HG03342 (cell line): ENCODE measurements around the gene TRABD.
"Not testable (repeated sequence)": the region's sequence is repeated elsewhere in the genome, so short reads cannot be mapped to it uniquely, and the experiment has no call there.

Experiments
- ATAC-seq: cut with Tn5 transposase; IDR thresholded peaks from one replicate; pipeline ENCODE4 v1.9.1; 2021; ENCODE audit warnings: mild to moderate bottlenecking, moderate library complexity; ENCODE audit not compliant: unreplicated experiment

TRABD gene, protein sequence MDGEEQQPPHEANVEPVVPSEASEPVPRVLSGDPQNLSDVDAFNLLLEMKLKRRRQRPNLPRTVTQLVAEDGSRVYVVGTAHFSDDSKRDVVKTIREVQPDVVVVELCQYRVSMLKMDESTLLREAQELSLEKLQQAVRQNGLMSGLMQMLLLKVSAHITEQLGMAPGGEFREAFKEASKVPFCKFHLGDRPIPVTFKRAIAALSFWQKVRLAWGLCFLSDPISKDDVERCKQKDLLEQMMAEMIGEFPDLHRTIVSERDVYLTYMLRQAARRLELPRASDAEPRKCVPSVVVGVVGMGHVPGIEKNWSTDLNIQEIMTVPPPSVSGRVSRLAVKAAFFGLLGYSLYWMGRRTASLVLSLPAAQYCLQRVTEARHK

DNA sequence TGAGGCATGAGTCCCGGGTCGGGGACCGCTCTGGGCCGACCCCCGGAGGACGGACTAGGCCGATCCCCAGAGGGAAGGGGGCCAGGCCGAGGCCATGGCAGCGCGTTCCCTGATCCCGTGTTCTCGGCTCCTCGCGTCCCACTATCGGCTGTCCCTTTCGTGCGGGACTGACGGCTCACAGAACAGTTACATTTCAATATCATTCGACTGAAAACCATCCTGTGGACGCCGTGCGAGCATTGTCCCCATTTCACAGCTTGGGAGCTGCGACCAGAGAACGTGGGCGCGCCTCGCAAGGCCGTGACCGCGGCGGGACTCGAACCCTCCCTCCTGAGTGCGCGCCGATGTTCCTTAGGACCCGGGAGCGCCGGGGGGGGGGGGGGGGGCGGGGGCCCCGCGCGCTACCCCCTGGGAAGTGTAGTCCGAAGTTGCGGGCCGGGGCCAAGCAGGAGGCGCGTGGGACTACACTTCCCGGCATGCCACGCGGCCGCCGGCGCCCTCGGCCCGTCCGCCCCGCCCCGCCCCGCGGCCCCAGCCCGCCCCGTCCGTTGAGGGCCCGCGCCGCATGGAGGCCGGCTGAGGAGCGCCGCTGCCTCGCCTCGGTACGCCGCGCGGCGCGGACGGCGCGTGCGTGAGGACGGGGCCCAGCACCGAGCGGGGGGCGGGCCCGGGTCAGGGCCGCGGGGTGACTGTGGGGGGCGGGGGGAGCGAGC, at the start of gene TRABD:
TRABD (plus strand) TSS at position 539 of the 713 bp plus-strand sequence. CDS start 7,148 bp downstream, outside the sequence.
- ATAC-seq = no peak

DNA sequence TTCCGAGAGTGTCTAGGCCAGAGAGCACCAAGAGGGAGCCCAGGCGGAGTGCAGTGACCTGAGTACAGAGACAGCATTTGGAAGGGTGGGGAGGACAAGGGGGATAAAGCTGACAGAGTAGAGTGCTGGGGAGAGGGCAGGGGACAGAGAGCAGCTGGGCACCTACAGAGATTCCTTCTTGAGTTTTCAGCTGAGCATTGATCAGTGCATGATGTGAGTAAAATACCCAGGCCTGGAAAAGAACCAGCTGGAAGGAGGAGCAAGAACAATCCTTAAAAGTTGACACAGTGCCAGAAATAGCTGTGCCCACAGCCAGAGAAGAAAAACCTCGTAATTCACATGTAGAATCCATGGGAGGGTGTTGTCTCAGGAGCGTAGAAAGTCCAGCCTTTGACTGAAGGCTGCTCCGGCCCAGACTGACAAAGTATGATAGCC, 49.1 kb upstream of the TRABD start:
- ATAC-seq = no peak

DNA sequence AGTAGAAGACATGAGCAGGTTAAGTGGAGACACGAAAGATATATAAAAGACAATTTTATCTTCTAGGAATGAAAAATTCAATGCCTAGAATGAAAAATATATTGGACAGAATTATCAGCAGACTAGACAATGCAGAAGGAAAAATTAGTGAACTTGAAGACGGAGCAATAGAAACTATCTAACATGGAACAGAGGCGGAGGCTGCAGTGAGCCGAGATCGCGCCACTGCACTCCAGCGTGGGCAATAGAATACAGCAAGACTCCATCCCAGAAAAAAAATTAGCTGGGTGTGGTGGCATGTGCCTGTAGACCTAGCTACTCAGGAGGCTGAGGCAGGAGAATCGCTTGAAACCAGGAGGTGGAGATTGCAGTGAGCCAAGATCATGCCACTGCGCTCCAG, 48.4 kb upstream of the TRABD start:
- ATAC-seq = not testable (repeated sequence)

DNA sequence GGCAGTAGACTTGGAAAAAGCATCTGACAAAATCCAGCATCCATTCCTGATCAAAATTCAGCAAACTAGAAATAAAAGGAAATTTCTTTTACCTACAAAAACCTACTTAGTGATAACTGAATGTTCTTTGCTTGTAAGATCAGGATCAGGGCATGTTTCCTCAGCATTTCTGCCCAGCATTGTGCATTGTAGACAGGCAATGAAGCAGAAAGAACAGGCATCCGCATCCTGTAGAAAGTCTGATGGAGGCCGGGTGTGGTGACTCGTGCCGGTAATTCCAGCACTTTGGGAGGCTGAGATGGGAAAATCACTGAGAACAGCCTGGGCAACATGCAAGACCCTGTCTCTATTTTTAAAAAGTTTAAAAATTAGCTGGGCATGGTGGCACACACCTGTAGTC, 47.7 kb upstream of the TRABD start:
- ATAC-seq = no peak

DNA sequence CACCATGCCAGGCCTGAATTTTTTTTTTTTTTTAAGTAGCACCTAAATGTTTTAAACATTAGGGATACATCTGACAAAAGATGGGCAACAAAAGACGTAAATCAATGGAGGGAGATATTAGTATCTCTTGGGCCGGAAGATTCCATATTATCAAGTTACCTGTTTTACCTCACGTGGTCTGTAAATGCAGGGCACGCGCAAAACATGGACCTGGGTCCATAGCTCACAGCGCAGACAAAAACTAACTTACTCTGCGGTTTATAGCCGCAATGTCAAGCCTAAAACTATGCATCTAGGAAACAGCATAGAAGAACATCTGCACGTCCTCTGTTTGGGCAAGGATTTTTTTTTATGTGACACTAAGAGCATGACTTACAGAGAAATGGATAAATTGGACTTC, 46.7 kb upstream of the TRABD start:
- no peak for ATAC-seq

DNA sequence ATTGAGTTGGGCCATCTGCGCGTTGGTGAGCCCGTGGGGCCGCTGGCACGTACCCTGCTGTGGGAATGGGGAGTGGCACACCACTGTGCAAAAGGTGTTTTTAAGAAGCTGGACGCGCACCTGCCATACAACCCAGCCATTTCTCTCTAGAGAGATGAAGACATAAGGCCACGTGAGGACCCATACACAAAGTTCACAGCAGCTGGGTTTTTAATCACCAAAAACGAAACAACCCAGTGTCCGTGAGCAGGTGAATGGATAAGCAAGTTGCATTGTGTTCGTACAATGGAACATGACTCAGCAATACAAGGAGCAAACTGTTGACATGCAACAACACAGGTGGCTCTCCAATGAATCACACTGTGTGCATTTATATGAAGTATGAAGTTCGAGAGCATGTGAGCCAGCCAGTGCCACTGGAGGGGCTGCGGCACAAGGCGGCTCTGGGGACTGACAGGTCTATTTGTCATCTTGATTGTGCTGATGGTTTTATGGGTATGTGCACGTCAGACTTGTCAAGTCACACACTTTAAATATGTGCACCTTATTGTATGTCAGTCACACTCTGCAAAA, 45.8 kb upstream of the TRABD start:
- no peak for ATAC-seq

DNA sequence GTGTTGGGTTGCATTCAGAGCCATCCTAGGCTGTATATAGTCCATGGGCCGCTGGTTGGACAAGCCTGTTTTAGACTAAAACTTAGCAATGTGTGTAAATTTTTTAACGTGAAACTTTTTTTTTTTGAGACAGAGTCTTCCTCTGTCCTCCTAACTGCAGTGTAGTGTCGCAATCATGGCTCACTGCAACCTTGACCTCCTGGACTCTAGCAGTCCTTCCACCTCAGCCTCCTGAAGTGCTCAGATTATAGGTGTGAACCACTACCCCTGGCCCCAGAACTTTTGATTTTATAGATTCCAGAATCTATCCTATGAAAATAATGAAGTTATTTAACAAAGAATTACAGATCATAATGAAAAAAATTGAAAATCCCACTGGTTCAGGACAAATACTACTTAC, 45.1 kb upstream of the TRABD start:
- ATAC-seq = no peak

DNA sequence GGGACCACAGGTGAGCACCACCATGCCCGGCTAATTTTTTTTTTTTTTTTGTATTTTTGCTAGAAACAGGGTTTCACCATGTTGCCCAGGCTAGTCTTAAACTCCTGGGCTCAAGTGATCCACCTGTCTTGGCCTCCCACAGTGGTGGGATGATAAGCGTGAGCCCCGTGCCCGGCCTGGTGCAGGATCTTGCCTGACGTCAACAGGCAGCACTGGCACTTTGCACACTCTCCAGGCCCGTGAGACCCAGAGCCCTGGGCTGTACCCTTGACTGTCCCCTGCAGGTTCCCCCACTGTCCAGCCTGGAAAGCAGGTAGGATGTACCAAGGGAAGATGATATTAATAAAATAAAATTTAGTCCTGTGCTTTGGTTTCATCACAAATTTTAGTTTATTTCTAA, 44.3 kb upstream of the TRABD start:
- ATAC-seq = no peak

DNA sequence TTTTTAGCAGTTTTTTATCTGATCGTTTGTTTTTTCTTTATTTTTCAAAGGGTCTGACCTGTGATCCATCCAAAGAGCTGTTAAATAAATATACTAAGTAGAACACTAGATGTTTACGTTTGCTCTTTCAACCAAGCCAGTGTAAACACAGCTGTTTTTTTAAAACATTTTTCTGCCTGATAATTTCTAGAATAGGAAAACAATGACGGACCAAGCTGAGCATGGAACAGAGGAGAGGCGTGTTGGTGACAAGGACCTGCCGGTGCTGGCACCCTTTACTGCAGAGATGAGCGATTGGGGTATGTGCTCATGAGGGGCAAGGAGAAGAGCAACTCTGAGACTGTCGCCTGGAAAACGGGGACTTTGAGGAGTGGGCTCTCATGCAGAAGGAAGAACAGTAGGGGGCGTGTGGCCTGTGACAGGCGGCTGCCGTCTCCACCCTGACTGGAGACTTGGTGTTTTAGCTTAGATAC, 43.8 kb upstream of the TRABD start:
- ATAC-seq = no peak

DNA sequence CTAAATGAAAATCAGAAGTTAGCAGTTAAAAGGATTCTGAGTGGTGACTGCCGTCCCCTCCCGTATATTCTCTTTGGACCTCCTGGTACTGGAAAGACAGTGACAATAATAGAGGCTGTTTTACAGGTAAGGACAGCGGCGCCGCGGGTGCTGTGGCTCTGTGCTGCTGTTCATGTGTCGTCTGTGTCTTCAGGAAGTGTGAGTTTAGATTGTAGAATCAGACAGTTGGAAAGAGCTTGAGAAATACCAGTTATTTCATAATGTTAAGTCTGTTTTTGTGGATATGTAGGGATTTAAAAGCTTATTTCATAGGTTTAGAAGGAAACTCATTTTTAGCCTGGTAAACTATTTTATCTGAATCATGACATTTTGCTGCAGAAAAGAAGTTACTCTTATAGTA, 42.6 kb upstream of the TRABD start:
- ATAC-seq = no peak

DNA sequence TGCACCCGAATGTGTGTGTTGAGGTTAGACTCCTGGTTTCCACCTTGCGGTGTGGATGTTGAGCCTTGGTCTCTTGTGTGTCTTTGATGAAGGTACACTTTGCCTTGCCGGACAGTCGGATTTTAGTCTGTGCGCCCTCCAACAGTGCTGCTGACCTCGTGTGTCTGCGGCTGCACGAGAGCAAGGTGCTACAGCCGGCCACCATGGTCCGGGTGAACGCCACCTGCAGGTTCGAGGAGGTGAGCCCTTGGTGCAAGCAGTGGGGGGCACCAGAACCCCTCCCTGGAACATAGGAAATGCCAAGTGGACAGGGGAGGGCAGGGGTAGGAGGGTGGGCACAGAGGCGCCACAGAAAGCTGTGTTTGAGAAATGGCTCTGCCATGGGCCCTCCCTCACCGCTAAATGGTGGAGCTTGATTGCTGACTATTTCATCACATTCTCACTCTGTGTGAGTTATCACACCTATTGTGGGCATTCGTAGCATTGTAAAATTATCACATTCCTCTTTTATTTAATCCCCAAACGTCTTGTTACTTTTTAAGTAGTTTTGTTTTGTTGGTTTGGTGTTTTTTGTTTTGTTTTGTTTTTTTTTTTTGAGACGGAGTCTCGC, 41.6 kb upstream of the TRABD start:
- no peak for ATAC-seq

DNA sequence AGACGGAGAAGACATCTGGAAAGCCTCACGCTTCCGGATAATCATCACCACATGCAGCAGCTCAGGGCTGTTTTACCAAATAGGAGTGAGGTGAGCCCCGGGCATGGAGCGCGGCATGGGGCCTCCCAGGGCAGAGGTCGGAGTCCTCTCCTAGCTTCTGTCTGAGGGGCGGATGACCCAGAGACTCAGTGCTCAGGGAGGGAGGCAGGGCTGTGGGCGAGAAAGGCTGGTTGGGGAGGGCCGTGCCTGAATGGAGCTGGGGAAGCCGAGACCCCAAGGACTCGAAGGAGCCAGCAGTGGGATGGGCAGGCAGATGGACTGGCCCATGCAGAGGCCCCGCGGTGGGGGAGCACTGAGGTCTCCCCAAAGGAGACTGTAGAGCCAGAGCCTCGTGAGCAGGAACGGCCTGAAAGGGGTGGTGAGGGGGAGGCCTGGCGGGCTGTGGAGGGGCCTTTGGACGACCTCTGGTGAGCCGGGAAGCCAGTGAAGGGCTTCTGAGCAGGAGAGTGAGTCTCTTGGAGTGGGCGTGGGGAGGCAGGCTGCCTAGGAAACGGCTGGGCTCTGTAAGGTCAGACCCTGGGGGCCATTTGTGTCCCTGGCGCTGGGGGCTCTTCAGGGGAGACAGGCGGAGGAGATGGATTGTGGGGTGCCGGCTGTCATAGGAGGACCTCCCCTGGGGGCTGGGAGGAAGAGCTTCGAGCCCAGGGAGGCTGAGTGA, 39.8 kb upstream of the TRABD start:
- no peak for ATAC-seq

DNA sequence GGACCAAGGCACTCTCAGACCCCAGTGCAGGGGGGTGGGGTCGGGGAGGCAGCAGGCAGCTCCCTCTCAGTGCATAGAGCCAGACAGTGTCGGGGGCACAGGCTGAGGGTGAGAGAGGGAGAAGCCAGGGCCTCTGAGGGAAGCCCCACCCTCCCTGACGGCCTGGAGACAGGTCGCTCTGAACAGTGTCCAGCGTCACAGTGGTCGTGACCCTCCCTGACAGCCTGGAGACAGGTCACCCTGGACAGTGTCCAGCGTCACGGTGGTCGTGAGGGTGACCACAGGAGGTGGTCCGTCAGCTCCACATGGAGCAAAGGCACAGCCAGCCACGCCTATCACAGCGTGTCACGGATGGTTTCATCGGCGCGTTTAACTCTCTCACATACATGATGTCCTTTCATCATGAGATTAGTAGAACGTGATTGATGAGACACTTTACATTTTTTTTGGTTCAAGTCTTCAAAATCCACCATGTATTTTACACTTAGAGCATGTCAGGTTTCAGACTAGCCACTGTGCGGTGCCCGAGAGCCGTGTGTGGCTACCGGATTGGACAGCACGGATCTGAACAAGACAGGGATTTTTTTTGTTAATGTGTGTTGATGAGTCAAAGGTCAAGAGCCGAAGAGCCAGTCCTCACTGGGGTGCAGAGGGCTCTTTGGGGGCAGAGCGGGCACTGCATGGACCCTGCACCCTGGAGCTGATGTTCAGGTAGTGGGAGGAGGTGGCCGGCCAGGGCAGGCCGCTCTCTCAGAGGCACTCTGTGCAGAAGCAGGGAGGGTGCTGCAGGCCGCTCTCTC, 39.1 kb upstream of the TRABD start:
- no peak for ATAC-seq

DNA sequence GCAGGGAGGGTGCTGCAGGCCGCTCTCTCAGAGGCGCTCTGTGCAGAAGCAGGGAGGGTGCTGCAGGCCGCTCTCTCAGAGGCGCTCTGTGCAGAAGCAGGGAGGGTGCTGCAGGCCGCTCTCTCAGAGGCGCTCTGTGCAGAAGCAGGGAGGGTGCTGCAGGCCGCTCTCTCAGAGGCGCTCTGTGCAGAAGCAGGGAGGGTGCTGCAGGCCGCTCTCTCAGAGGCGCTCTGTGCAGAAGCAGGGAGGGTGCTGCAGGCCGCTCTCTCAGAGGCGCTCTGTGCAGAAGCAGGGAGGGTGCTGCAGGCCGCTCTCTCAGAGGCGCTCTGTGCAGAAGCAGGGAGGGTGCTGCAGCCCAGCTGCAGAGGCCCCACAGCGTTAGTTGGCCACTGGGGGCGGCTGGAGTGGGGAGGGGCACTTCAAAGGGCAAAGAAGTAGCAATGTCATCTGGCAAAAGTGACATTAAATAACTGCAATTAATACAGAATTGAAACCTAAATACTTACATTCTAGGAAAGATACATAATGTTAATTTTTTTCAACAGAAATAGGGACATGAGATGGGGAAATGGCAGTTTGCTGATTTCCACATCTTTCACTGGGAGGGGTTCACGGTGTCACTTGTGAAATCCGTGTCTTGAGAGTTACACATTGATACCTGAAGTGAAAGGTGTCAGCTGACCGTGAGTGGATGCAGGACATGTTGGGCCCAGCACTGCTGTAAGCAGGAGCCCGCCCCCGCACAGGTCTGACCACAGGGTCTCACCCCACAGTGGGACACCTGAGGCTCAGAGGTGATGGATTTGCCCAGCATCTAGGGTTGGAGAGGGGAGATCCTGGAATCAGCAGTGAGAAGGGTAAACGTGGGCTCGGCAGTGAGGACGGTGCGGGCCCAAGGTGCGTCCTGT, 38.2 kb upstream of the TRABD start:
- ATAC-seq = not testable (repeated sequence)

DNA sequence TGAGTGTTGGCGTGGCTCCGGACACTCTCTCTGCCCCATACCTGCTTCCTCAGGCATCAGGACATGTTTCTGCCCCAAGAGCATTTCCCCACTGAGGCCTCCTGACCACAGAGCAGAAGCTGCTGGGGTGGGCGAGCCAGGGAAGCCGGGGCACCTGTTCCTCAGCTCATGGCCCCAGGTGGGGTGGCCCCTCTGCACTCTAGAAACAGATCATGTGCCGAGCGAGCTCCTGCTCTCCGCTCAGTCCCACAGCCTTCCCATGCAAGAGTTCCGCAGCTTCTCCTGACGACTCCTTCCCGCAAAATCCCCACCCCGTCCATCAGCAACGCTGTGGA, 37.6 kb upstream of the TRABD start:
- ATAC-seq = no peak

DNA sequence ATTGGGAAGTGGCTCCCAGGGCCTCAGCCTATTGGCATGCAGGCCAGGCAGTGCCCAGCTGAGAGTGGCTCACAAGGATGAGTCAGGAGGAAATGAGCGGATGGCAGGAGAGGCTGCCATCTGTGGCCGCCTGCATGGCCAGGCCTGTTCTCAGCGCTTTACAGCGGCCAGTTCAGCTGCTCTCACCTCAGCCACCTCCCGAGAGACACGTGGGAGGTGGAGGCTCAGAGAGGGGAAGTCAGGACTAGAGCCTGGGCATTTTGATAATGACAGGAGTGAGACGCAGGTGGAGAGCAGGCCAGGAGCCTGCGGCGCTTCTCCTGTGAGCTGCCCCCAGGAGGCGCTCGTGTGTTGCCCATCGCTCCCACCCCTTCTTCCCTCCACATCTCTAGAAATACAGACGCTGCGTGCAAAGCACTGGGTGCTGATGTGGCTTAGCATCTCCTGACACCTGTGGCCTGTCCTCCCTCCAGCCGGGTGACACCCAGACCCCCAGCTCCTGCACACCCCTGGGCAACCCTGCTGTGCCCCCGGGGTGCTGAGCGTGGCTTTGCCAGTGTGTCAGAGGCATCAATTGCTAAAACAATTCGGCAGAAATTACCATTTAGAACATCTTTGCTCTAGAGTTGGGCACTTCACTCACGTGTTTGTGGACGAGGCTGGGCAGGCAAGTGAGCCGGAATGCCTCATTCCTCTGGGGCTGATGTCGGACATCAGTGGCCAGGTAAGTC, 36.6 kb upstream of the TRABD start:
- ATAC-seq = no peak

DNA sequence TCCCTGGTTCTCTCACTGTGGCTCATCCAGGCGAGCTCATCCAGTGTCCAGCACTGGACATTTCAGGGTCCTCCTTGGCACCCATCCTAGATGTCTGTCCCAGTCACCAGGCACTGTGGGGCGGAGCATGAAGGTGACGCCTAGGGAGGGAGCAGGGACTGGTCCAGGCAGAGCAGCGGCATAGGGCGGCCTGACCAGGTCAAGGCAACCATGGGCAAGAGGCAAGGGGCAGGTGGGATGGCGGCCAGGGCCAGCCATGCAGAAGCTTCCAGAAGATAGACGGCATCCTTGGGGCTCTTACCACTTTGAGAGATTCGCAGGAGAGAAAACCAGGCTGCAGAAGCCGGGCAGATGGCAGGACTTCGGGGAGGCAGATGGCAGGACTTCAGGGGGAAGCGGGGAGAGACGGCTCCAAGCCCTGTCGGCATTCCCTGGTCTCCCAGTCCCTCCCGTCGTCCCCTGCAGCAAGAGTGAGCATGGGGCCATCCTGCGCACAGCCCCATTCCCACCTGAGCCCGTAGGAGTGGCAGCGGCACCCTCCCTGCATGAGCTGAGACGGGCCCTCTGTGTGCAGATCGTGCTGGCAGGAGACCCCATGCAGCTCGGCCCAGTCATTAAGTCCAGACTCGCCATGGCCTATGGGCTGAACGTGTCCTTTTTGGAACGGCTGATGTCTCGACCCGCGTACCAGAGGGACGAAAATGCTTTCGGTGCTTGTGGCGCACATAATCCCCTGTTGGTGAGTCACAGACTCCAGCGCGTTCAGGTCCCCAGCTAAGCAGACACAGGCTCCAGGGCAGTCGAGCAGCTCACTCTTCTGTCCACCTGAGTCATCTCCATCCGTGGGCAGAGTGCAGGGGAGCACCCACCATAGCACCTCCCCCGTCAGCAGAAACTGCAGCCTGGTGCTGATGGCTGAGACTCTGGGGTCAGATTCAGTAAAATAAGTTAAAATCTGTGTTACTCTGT, 35.3 kb upstream of the TRABD start:
- no peak for ATAC-seq
